IMR-90 (cell line): ENCODE results near the gene ARHGDIA. TPM values are rescaled to one million over a fixed set of nuclear protein-coding genes. Genes with fewer than 3 reads are reported as not detected.

Experiments
- ATAC-seq: fragments of 200-7000 bp; cut with Tn5 transposase; 2 replicates; pipeline ENCODE4 v1.9.1; 2020; ENCODE audit warnings: low read depth, mild to moderate bottlenecking, moderate library complexity
- BruUV-seq: library from RNA; stranded (reverse); fragments of 400-500 nt; replicated peaks from 2 replicates; lab custom pipeline; 2021; lab: Mats Ljungman, UMichigan
- CTCF ChIA-PET: fragments of 300-600 bp; formaldehyde crosslinking; extraction: SDS; loops from one replicate; lab custom pipeline; 2021; ENCODE audit warnings: antibody characterized with exemption; lab: Yijun Ruan, JAX
- POLR2A ChIA-PET: fragments of 300-600 bp; sonication (Branson Sonifier 250); formaldehyde crosslinking; loops from one replicate; lab custom pipeline; 2022; ENCODE audit warnings: antibody characterized with exemption; ENCODE audit not compliant: unreplicated experiment; lab: Charles Lee
- DNase-seq: peaks from one replicate; pipeline ENCODE4 v3.0.0; 2013
- H2AFZ ChIP-seq: replicated peaks from 2 replicates; pipeline ENCODE3; 2013; ENCODE audit warnings: low read length, mild to moderate bottlenecking; ENCODE audit not compliant: poor library complexity
- H2AK5ac ChIP-seq: 2 replicates; pipeline ENCODE4 v1.6.1; 2013; ENCODE audit warnings: low read depth, low read length, inconsistent platforms
- H2AK9ac ChIP-seq: replicated peaks from 2 replicates; pipeline ENCODE3; 2013; ENCODE audit warnings: mild to moderate bottlenecking, low read depth, low read length, moderate library complexity; ENCODE audit not compliant: poor library complexity
- H2BK120ac ChIP-seq: 2 replicates; pipeline ENCODE4 v1.6.1; 2013; ENCODE audit warnings: low read depth, low read length, inconsistent platforms
- H2BK15ac ChIP-seq: 3 replicates; pipeline ENCODE4 v1.6.1; 2013; ENCODE audit warnings: low read depth, low read length, inconsistent platforms
- H2BK20ac ChIP-seq: 2 replicates; pipeline ENCODE4 v1.6.1; 2013; ENCODE audit warnings: low read depth, mild to moderate bottlenecking, inconsistent platforms, low read length, moderate library complexity
- H2BK5ac ChIP-seq: 2 replicates; pipeline ENCODE4 v1.6.1; 2013; ENCODE audit warnings: mild to moderate bottlenecking, low read depth, low read length, inconsistent platforms; ENCODE audit not compliant: poor library complexity, severe bottlenecking
- H3K14ac ChIP-seq: replicated peaks from 2 replicates; pipeline ENCODE4 v1.6.1; 2013; ENCODE audit warnings: low read depth, low read length, inconsistent platforms
- H3K18ac ChIP-seq: 2 replicates; pipeline ENCODE4 v1.6.1; 2013; ENCODE audit warnings: low read depth, low read length, control low read depth
- H3K23ac ChIP-seq: 2 replicates; pipeline ENCODE4 v1.6.1; 2013; ENCODE audit warnings: low read depth, low read length, inconsistent platforms
- H3K27ac ChIP-seq: 2 replicates; pipeline ENCODE4 v1.5.1; 2013; ENCODE audit warnings: mild to moderate bottlenecking, control low read depth, low read length; ENCODE audit not compliant: insufficient read depth
- H3K27me3 ChIP-seq: 2 replicates; pipeline ENCODE4 v1.6.1; 2013; ENCODE audit warnings: low read length; ENCODE audit not compliant: control insufficient read depth, insufficient read depth
- H3K36me3 ChIP-seq: 2 replicates; pipeline ENCODE4 v1.6.1; 2013; ENCODE audit warnings: low read length, mixed read lengths; ENCODE audit not compliant: control insufficient read depth, insufficient read depth
- H3K4ac ChIP-seq: 2 replicates; pipeline ENCODE4 v1.6.1; 2013; ENCODE audit warnings: low read depth, low read length, inconsistent platforms
- H3K4me1 ChIP-seq: 2 replicates; pipeline ENCODE4 v1.6.1; 2013; ENCODE audit warnings: low read length, mixed read lengths; ENCODE audit not compliant: control insufficient read depth, insufficient read depth
- H3K4me2 ChIP-seq: 2 replicates; pipeline ENCODE4 v1.6.1; 2013; ENCODE audit warnings: low read depth, mild to moderate bottlenecking, control low read depth, low read length, moderate library complexity
- H3K4me3 ChIP-seq: 2 replicates; pipeline ENCODE4 v1.5.1; 2013; ENCODE audit warnings: low read depth, mild to moderate bottlenecking, control low read depth, low read length, moderate library complexity; ENCODE audit not compliant: insufficient read depth
- H3K56ac ChIP-seq: 2 replicates; pipeline ENCODE4 v1.6.1; 2013; ENCODE audit warnings: low read length, inconsistent platforms; ENCODE audit not compliant: insufficient read depth; ENCODE audit errors: extremely low read depth
- H3K79me1 ChIP-seq, 2 experiments: 2 replicates each; pipeline ENCODE4 v1.6.1; 2013; ENCODE audit warnings: low read length in 2 of 2, inconsistent platforms in 1 of 2, low read depth in 1 of 2
- H3K9ac ChIP-seq: 2 replicates; pipeline ENCODE4 v1.6.1; 2013; ENCODE audit warnings: low read depth, low read length, control low read depth
- H3K9me1 ChIP-seq: 2 replicates; pipeline ENCODE4 v1.6.1; 2013; ENCODE audit warnings: low read length, inconsistent platforms; ENCODE audit not compliant: insufficient read depth
- H3K9me3 ChIP-seq: 2 replicates; pipeline ENCODE4 v1.6.1; 2013; ENCODE audit warnings: low read length; ENCODE audit not compliant: control insufficient read depth, insufficient read depth
- H4K20me1 ChIP-seq: 2 replicates; pipeline ENCODE4 v1.6.1; 2013; ENCODE audit warnings: low read length, inconsistent platforms; ENCODE audit not compliant: insufficient read depth
- H4K5ac ChIP-seq: 2 replicates; pipeline ENCODE4 v1.6.1; 2013; ENCODE audit warnings: mild to moderate bottlenecking, low read depth, low read length, control low read depth
- H4K8ac ChIP-seq, 2 experiments: 2 replicates each; pipeline ENCODE4 v1.6.1; 2013; ENCODE audit warnings: low read depth in 2 of 2, low read length in 2 of 2, control low read depth in 1 of 2, inconsistent platforms in 1 of 2
- H4K91ac ChIP-seq: 2 replicates; pipeline ENCODE4 v1.6.1; 2013; ENCODE audit warnings: low read depth, low read length, inconsistent platforms; ENCODE audit not compliant: insufficient read depth
- CTCF ChIP-seq: conservative IDR thresholded peaks from 2 replicates; pipeline ENCODE4 v1.5.1; 2012; ENCODE audit warnings: mild to moderate bottlenecking, low read depth, low read length, improper control_type of control experiment
- MAFK ChIP-seq: IDR thresholded peaks from 2 replicates; pipeline ENCODE4 v1.6.1; 2012; ENCODE audit warnings: low read depth, low read length, improper control_type of control experiment
- MAZ ChIP-seq: IDR thresholded peaks from 2 replicates; pipeline ENCODE4 v1.6.1; 2012; ENCODE audit warnings: low read depth, mild to moderate bottlenecking, low read length, improper control_type of control experiment, moderate library complexity, borderline replicate concordance
- MXI1 ChIP-seq: IDR thresholded peaks from 2 replicates; pipeline ENCODE4 v1.6.1; 2012; ENCODE audit warnings: low read depth, mild to moderate bottlenecking, low read length, moderate library complexity, borderline replicate concordance
- NFE2L2 ChIP-seq: fragments of 150-350 bp; IDR thresholded peaks from 2 replicates; pipeline ENCODE4 v1.6.1; 2016; ENCODE audit warnings: low read depth, mild to moderate bottlenecking, low read length
- POLR2A ChIP-seq: IDR thresholded peaks from 2 replicates; pipeline ENCODE4 v1.6.1; 2012; ENCODE audit warnings: mild to moderate bottlenecking, low read depth, low read length
- RAD21 ChIP-seq: IDR thresholded peaks from 2 replicates; pipeline ENCODE4 v1.6.1; 2012; ENCODE audit warnings: low read length, improper control_type of control experiment
- RFX5 ChIP-seq: IDR thresholded peaks from 2 replicates; pipeline ENCODE4 v1.8.0; 2012; ENCODE audit warnings: low read depth, mild to moderate bottlenecking, low read length, moderate library complexity
- SMC3 ChIP-seq: fragments of 150-350 bp; IDR thresholded peaks from 2 replicates; pipeline ENCODE4 v1.6.1; 2016; ENCODE audit warnings: low read depth, mild to moderate bottlenecking, antibody characterized with exemption, low read length, moderate library complexity
- USF2 ChIP-seq: fragments of 150-350 bp; IDR thresholded peaks from 2 replicates; pipeline ENCODE4 v1.6.1; 2017; ENCODE audit warnings: mild to moderate bottlenecking, antibody characterized with exemption, low read length, low read depth
- WGBS, 2 experiments: methylation state at CpG; one replicate each; pipeline versions ENCODE4 v1.1.5 to v1.1.7; 2013; ENCODE audit warnings: missing lambda C conversion rate in 2 of 2; ENCODE audit not compliant: insufficient read length in 1 of 2; ENCODE audit errors: extremely low coverage in 2 of 2; 5-methylcytosine and 5-hydroxymethylcytosine counted together
- dilution Hi-C: fragments of 300-500 bp; cut with HindIII; formaldehyde crosslinking; loops from one replicate; pipeline ENCODE4 v1.14.3; 2018; ENCODE audit warnings: low sequenced_read_pairs; ENCODE audit not compliant: unreplicated experiment
- in situ Hi-C: fragments of 300-500 bp; cut with MboI; formaldehyde crosslinking; loops from 3 replicates; pipeline ENCODE4 v1.14.3; 2019; ENCODE audit warnings: low sequenced_read_pairs, inconsistent platforms, mixed read lengths
- intact Hi-C: fragments of 100-400 bp; cut with micrococcal nuclease; formaldehyde crosslinking; loops from 2 replicates; pipeline ENCODE4 v1.10.0; 2022
- polyA plus RNA-seq, 3 experiments: library from polyadenylated mRNA; depleted of rRNA; stranded (reverse); fragments of >200 nt; gene quantifications; 2 replicates each; pipeline ENCODE4 v1.2.3, GENCODE V29; 2012; ENCODE audit warnings: low replicate concordance in 1 of 3
- total RNA-seq: library from RNA; depleted of rRNA; stranded (reverse); fragments of >200 nt; gene quantifications from 2 replicates; pipeline ENCODE4 v1.2.3, GENCODE V29; 2012

The ARHGDIA gene
- total and polyA plus RNA-seq, 2 of the 4 experiments (the other 2 are of a cell fraction), result 62.7 to 362 TPM

GRCh38 chr17:81821147-81821546 is 50.0 kb downstream of the ARHGDIA start:
- H2BK120ac ChIP-seq, result no peak overlapping the region
- no peak; the same call in 1 of the 2 replicates for ATAC-seq
- no peak overlapping the region for H3K27ac ChIP-seq
- H3K36me3 ChIP-seq, result peaks cover 14% of the 10 kb centered on the region
- no peak overlapping the region for H4K5ac ChIP-seq
- no peaks in the 10 kb centered on the region for H3K9me3 ChIP-seq
- no peak overlapping the region for H2BK15ac ChIP-seq
- H4K20me1 ChIP-seq, result peaks cover 27% of the 10 kb centered on the region
- H3K4me3 ChIP-seq, result no peak overlapping the region
- in situ Hi-C loops, result no loop called here
- no peak overlapping the region for H2AFZ ChIP-seq
- H2AK9ac ChIP-seq, result no peak overlapping the region
- no peak for TF ChIP-seq SMC3
- no peak for TF ChIP-seq CTCF
- TF ChIP-seq POLR2A, result no peak
- no peak for TF ChIP-seq RAD21
- TF ChIP-seq USF2, result no peak
- TF ChIP-seq MAFK, result no peak
- TF ChIP-seq RFX5, result no peak
- TF ChIP-seq MAZ, result no peak
- no peak for TF ChIP-seq NFE2L2
- no peak for TF ChIP-seq MXI1
- H3K18ac ChIP-seq, result no peak overlapping the region
- H3K4ac ChIP-seq, result no peak overlapping the region
- H2BK20ac ChIP-seq, result no peak overlapping the region
- no peak overlapping the region for H3K56ac ChIP-seq
- no peak overlapping the region for H4K8ac ChIP-seq
- intact Hi-C loops, result no loop called here
- no peak overlapping the region for H3K23ac ChIP-seq
- 0 out of 2 replicates have a peak, but pooled peaks cover 2% of the 10 kb centered on the region for H3K27me3 ChIP-seq
- H3K9me1 ChIP-seq, result peaks cover 11% of the 10 kb centered on the region
- POLR2A ChIA-PET, result no interaction called here
- peaks cover 2 to 16% of the 10 kb centered on the region in 2 experiments; a peak in 3 of 4 replicates for H3K79me1 ChIP-seq
- no peak overlapping the region for H3K14ac ChIP-seq
- 100% methylated on average over 5 of the region's 8 CpGs; no CpG with 5 or more reads in 1 of the 2 experiments for WGBS, 2 experiments
- CTCF ChIA-PET, result no interaction called here
- no peak overlapping the region for H4K91ac ChIP-seq
- H3K4me1 ChIP-seq, result peaks cover 4% of the 10 kb centered on the region; the same call in 1 of the 2 replicates
- dilution Hi-C loops, result no loop called here
- H2BK5ac ChIP-seq, result no peak overlapping the region
- no peak overlapping the region for H2AK5ac ChIP-seq
- H3K9ac ChIP-seq, result no peak overlapping the region
- no peak overlapping the region for H3K4me2 ChIP-seq
- BruUV-seq, result no TSS peak
- no peak for DNase-seq
